RKO (cell line): ENCODE measurements around the gene RHOJ.
"Not testable (repeated sequence)": the region's sequence is repeated elsewhere in the genome, so short reads cannot be mapped to it uniquely, and the experiment has no call there.

Experiments used
- DNase-seq: peaks from one replicate; pipeline ENCODE4 v3.0.0-alpha.2; 2016; ENCODE audit warnings: low spot score

The RHOJ gene

GRCh38 chr14:63299351-63300110 is 95.3 kb downstream of the RHOJ start:
- no peak for DNase-seq

- DNase-seq = no peak
Observed at GRCh38 chr14:63300854-63301253, 96.6 kb downstream of the RHOJ start.

GRCh38 chr14:63301891-63302534 is 97.8 kb downstream of the RHOJ start:
- DNase-seq = no peak

GRCh38 chr14:63304429-63304828 is 100.2 kb downstream of the RHOJ start:
- DNase-seq = not testable (repeated sequence)

- peak; percentile 17 for DNase-seq
Observed at GRCh38 chr14:63308723-63309317, 104.6 kb downstream of the RHOJ start.

- no peak for DNase-seq
Observed at GRCh38 chr14:63318835-63319234, 114.6 kb downstream of the RHOJ start, which contains the start of gene GPHB5. Gene GPHB5 (minus strand): TSS chr14:63318935. CDS start chr14:63317849, 1,086 bp downstream.

GRCh38 chr14:63322472-63322871 is 118.2 kb downstream of the RHOJ start:
- no peak for DNase-seq

- DNase-seq = no peak
Observed at GRCh38 chr14:63322897-63323573, 118.8 kb downstream of the RHOJ start.

- no peak for DNase-seq
Observed at GRCh38 chr14:63326840-63327239, 122.6 kb downstream of the RHOJ start.

GRCh38 chr14:63328787-63329737 is 124.8 kb downstream of the RHOJ start:
- DNase-seq = no peak

- no peak for DNase-seq
Observed at GRCh38 chr14:63342371-63342770, 138.1 kb downstream of the RHOJ start.
